ENCODE data around the gene SGF29.

Gene SGF29

GRCh38 chr16:28587386-28587785, 33.7 kb downstream of the SGF29 start:
- H3K9me3 ChIP-seq (replicated peaks; ENCODE audit: insufficient read depth, low read length): no peaks in the 10 kb centered on the region
- no peaks in the 10 kb centered on the region for H4K20me1 ChIP-seq (ENCODE audit: insufficient read depth, low read length)
- no peak overlapping the region for H3K4me2 ChIP-seq (ENCODE audit: low read depth, low read length)
- H3K9me2 ChIP-seq (replicated peaks; ENCODE audit: insufficient read depth, low read length): no peaks in the 10 kb centered on the region
- H3K36me3 ChIP-seq (replicated peaks; ENCODE audit: insufficient read depth, low read length): no peaks in the 10 kb centered on the region
- H3K27me3 ChIP-seq (replicated peaks; ENCODE audit: insufficient read depth, low read length): no peaks in the 10 kb centered on the region
- H3K27ac ChIP-seq (ENCODE audit: low read length): no peak overlapping the region
- no peak for TF ChIP-seq EZH2phosphoT487 (IDR thresholded peaks at IDR 0.05; ENCODE audit: low read length)
- no peak for TF ChIP-seq EZH2 (optimal IDR thresholded peaks at IDR 0.05; ENCODE audit: low read depth, low read length)
- no peak for TF ChIP-seq CTCF (IDR thresholded peaks at IDR 0.05; ENCODE audit: low read length)
- no peaks in the 10 kb centered on the region for H3F3A ChIP-seq (ENCODE audit: insufficient read depth, low read length)
- no peaks in the 10 kb centered on the region for H3K4me1 ChIP-seq (ENCODE audit: low read length)
- no peak overlapping the region for H3K9ac ChIP-seq (ENCODE audit: low read length)
- no peak overlapping the region for H2AFZ ChIP-seq (ENCODE audit: low read length)
- no peaks in the 10 kb centered on the region for H3K79me2 ChIP-seq (ENCODE audit: low read length)
- no peak overlapping the region for H3K4me3 ChIP-seq (ENCODE audit: low read length)
- no peak for DNase-seq

GRCh38 chr16:28589069-28589468, 35.3 kb downstream of the SGF29 start:
- no peaks in the 10 kb centered on the region for H3K4me1 ChIP-seq (ENCODE audit: low read length)
- DNase-seq: no peak
- H3K4me3 ChIP-seq (ENCODE audit: low read length): no peak overlapping the region
- no peak overlapping the region for H2AFZ ChIP-seq (ENCODE audit: low read length)
- no peaks in the 10 kb centered on the region for H3K79me2 ChIP-seq (ENCODE audit: low read length)
- no peaks in the 10 kb centered on the region for H3F3A ChIP-seq (ENCODE audit: insufficient read depth, low read length)
- H3K36me3 ChIP-seq (replicated peaks; ENCODE audit: insufficient read depth, low read length): no peaks in the 10 kb centered on the region
- no peak for TF ChIP-seq EZH2 (optimal IDR thresholded peaks at IDR 0.05; ENCODE audit: low read depth, low read length)
- H4K20me1 ChIP-seq (ENCODE audit: insufficient read depth, low read length): no peaks in the 10 kb centered on the region
- H3K27ac ChIP-seq (ENCODE audit: low read length): no peak overlapping the region
- H3K27me3 ChIP-seq (replicated peaks; ENCODE audit: insufficient read depth, low read length): no peaks in the 10 kb centered on the region
- no peak overlapping the region for H3K9ac ChIP-seq (ENCODE audit: low read length)
- H3K9me3 ChIP-seq (replicated peaks; ENCODE audit: insufficient read depth, low read length): no peaks in the 10 kb centered on the region
- H3K4me2 ChIP-seq (ENCODE audit: low read depth, low read length): no peak overlapping the region
- no peaks in the 10 kb centered on the region for H3K9me2 ChIP-seq (replicated peaks; ENCODE audit: insufficient read depth, low read length)

GRCh38 chr16:28589930-28590329, 36.2 kb downstream of the SGF29 start:
- H3K4me1 ChIP-seq (ENCODE audit: low read length): no peaks in the 10 kb centered on the region
- H3K9me3 ChIP-seq (replicated peaks; ENCODE audit: insufficient read depth, low read length): no peaks in the 10 kb centered on the region
- H3K4me3 ChIP-seq (ENCODE audit: low read length): no peak overlapping the region
- no peaks in the 10 kb centered on the region for H3K36me3 ChIP-seq (replicated peaks; ENCODE audit: insufficient read depth, low read length)
- TF ChIP-seq EZH2 (optimal IDR thresholded peaks at IDR 0.05; ENCODE audit: low read depth, low read length) (no peak), EZH2phosphoT487 (IDR thresholded peaks at IDR 0.05; ENCODE audit: low read length) (no peak), CTCF (IDR thresholded peaks at IDR 0.05; ENCODE audit: low read length) (no peak)
- H3K4me2 ChIP-seq (ENCODE audit: low read depth, low read length): no peak overlapping the region
- no peaks in the 10 kb centered on the region for H4K20me1 ChIP-seq (ENCODE audit: insufficient read depth, low read length)
- H3K27ac ChIP-seq (ENCODE audit: low read length): no peak overlapping the region
- no peak overlapping the region for H2AFZ ChIP-seq (ENCODE audit: low read length)
- no peaks in the 10 kb centered on the region for H3K27me3 ChIP-seq (replicated peaks; ENCODE audit: insufficient read depth, low read length)
- no peaks in the 10 kb centered on the region for H3F3A ChIP-seq (ENCODE audit: insufficient read depth, low read length)
- no peaks in the 10 kb centered on the region for H3K79me2 ChIP-seq (ENCODE audit: low read length)
- no peaks in the 10 kb centered on the region for H3K9me2 ChIP-seq (replicated peaks; ENCODE audit: insufficient read depth, low read length)
- H3K9ac ChIP-seq (ENCODE audit: low read length): no peak overlapping the region
- DNase-seq: no peak

- no peaks in the 10 kb centered on the region for H3K79me2 ChIP-seq (ENCODE audit: low read length)
- TF ChIP-seq EZH2 (optimal IDR thresholded peaks at IDR 0.05; ENCODE audit: low read depth, low read length) (no peak), EZH2phosphoT487 (IDR thresholded peaks at IDR 0.05; ENCODE audit: low read length) (no peak), CTCF (IDR thresholded peaks at IDR 0.05; ENCODE audit: low read length) (no peak)
- no peaks in the 10 kb centered on the region for H3K27me3 ChIP-seq (replicated peaks; ENCODE audit: insufficient read depth, low read length)
- H3K4me3 ChIP-seq (ENCODE audit: low read length): no peak overlapping the region
- H3K4me2 ChIP-seq (ENCODE audit: low read depth, low read length): no peak overlapping the region
- DNase-seq: no peak
- H3K9ac ChIP-seq (ENCODE audit: low read length): no peak overlapping the region
- H4K20me1 ChIP-seq (ENCODE audit: insufficient read depth, low read length): no peaks in the 10 kb centered on the region
- H3K27ac ChIP-seq (ENCODE audit: low read length): no peak overlapping the region
- no peaks in the 10 kb centered on the region for H3K9me2 ChIP-seq (replicated peaks; ENCODE audit: insufficient read depth, low read length)
- H3K4me1 ChIP-seq (ENCODE audit: low read length): no peaks in the 10 kb centered on the region
- H3K9me3 ChIP-seq (replicated peaks; ENCODE audit: insufficient read depth, low read length): no peaks in the 10 kb centered on the region
- no peaks in the 10 kb centered on the region for H3K36me3 ChIP-seq (replicated peaks; ENCODE audit: insufficient read depth, low read length)
- no peak overlapping the region for H2AFZ ChIP-seq (ENCODE audit: low read length)
- H3F3A ChIP-seq (ENCODE audit: insufficient read depth, low read length): no peaks in the 10 kb centered on the region
Observed at GRCh38 chr16:28590384-28591340, 36.9 kb downstream of the SGF29 start.
